GM12878 (cell line): ENCODE data around the gene FAM229A. TPM values are rescaled to one million over a fixed set of nuclear protein-coding genes. Genes with fewer than 3 reads are reported as not detected.

ENCODE experiments used
- BACH1 ChIP-seq: fragments of 450-650 bp; IDR thresholded peaks from 2 replicates; pipeline ENCODE4 v1.6.1; 2017; ENCODE audit warnings: mild to moderate bottlenecking, borderline replicate concordance
- BCL11A ChIP-seq: IDR thresholded peaks from 2 replicates; pipeline ENCODE4 v1.6.1; 2011; ENCODE audit warnings: low read depth, low read length
- DPF2 ChIP-seq: fragments of 450-650 bp; IDR thresholded peaks from 2 replicates; pipeline ENCODE4 v1.6.1; 2017; ENCODE audit warnings: mild to moderate bottlenecking
- GATAD2B ChIP-seq: fragments of 450-650 bp; conservative IDR thresholded peaks from 2 replicates; pipeline ENCODE4 v1.6.1; 2017; ENCODE audit warnings: low read depth, mild to moderate bottlenecking, moderate library complexity
- HSF1 ChIP-seq: fragments of 150-350 bp; IDR thresholded peaks from 2 replicates; pipeline ENCODE4 v1.6.1; 2014; ENCODE audit warnings: mild to moderate bottlenecking, low read depth, low read length
- IRF3 ChIP-seq: fragments of 450-650 bp; IDR thresholded peaks from 2 replicates; pipeline ENCODE4 v1.6.1; 2014; ENCODE audit warnings: mild to moderate bottlenecking
- JUNB ChIP-seq: IDR thresholded peaks from 2 replicates; pipeline ENCODE4 v1.6.1; 2016; ENCODE audit warnings: antibody characterized with exemption, mild to moderate bottlenecking
- LARP7 ChIP-seq: fragments of 450-650 bp; IDR thresholded peaks from 2 replicates; pipeline ENCODE4 v1.6.1; 2017; ENCODE audit warnings: mild to moderate bottlenecking
- NKRF ChIP-seq: fragments of 450-650 bp; conservative IDR thresholded peaks from 2 replicates; pipeline ENCODE4 v1.6.1; 2017; ENCODE audit warnings: mild to moderate bottlenecking, moderate library complexity
- POLR2A ChIP-seq: IDR thresholded peaks from 2 replicates; pipeline ENCODE4 v1.6.1; 2011; ENCODE audit warnings: low read depth, mild to moderate bottlenecking, low read length
- POU2F2 ChIP-seq: IDR thresholded peaks from 3 replicates; pipeline ENCODE4 v1.6.1; 2011; ENCODE audit warnings: low read depth, mild to moderate bottlenecking, low read length, borderline replicate concordance
- TCF12 ChIP-seq: IDR thresholded peaks from 2 replicates; pipeline ENCODE4 v1.6.1; 2011; ENCODE audit warnings: low read depth, mild to moderate bottlenecking, low read length
- TCF3 ChIP-seq: IDR thresholded peaks from 2 replicates; pipeline ENCODE4 v1.6.1; 2012; ENCODE audit warnings: low read depth, mild to moderate bottlenecking, low read length, borderline replicate concordance; ENCODE audit not compliant: insufficient read depth
- TCF7 ChIP-seq: IDR thresholded peaks from 2 replicates; pipeline ENCODE4 v1.6.1; 2014; ENCODE audit warnings: antibody characterized with exemption, borderline replicate concordance
- ZNF217 ChIP-seq: fragments of 450-650 bp; IDR thresholded peaks from 2 replicates; pipeline ENCODE4 v1.6.1; 2017; ENCODE audit warnings: antibody characterized with exemption, mild to moderate bottlenecking
- polyA plus RNA-seq, 11 experiments: library from polyadenylated mRNA; depleted of rRNA in 4 of 11; unstranded in 6 of 11; stranded (reverse) in 5 of 11; fragments of >200 nt; fragmentation: Nextera tagmentation in 4 of 11; fragmentation: Illumina TruSeq in 1 of 11; extraction: Ambion mirVana in 4 of 11; extraction: Trizol in 1 of 11; gene quantifications; 1 replicate in 1 of 11; 2 replicates in 10 of 11; pipeline versions ENCODE4 v1.2.1 to v1.2.3, GENCODE V29; 2011 to 2016; ENCODE audit warnings: inconsistent platforms in 2 of 11, missing spikeins in 2 of 11, low read depth in 1 of 11
- total RNA-seq, 4 experiments: library from RNA; depleted of rRNA in 3 of 4; stranded (reverse); fragments of >200 nt in 3 of 4; fragmentation: Illumina TruSeq in 1 of 4; extraction: Trizol in 1 of 4; gene quantifications; 2 replicates each; pipeline versions ENCODE4 v1.2.1 to v1.2.3, GENCODE V29; 2013 to 2021
- TF ChIP-seq, protein P1 (sequence below): fragments of 450-650 bp; IDR thresholded peaks from 2 replicates; pipeline ENCODE4 v1.6.1; 2017; ENCODE audit warnings: mild to moderate bottlenecking, moderate library complexity
- TF ChIP-seq, protein P2 (sequence below): IDR thresholded peaks from 2 replicates; pipeline ENCODE4 v1.6.1; 2012; ENCODE audit warnings: low read depth, low read length, improper control_type of control experiment
- TF ChIP-seq, protein P3 (sequence below): IDR thresholded peaks from 2 replicates; pipeline ENCODE4 v1.6.1; 2011; ENCODE audit warnings: borderline replicate concordance, low read depth, mild to moderate bottlenecking, moderate library complexity, mixed read lengths, low read length; ENCODE audit not compliant: insufficient read depth; ENCODE audit errors: extremely low read length

Gene FAM229A
- total and polyA plus RNA-seq, 10 of the 15 experiments (the other 5 are each of a cell fraction or from before 2014, with no cell fraction given), result 0.02 to 5.3 (median 1.4) TPM; not detected in 1

DNA sequence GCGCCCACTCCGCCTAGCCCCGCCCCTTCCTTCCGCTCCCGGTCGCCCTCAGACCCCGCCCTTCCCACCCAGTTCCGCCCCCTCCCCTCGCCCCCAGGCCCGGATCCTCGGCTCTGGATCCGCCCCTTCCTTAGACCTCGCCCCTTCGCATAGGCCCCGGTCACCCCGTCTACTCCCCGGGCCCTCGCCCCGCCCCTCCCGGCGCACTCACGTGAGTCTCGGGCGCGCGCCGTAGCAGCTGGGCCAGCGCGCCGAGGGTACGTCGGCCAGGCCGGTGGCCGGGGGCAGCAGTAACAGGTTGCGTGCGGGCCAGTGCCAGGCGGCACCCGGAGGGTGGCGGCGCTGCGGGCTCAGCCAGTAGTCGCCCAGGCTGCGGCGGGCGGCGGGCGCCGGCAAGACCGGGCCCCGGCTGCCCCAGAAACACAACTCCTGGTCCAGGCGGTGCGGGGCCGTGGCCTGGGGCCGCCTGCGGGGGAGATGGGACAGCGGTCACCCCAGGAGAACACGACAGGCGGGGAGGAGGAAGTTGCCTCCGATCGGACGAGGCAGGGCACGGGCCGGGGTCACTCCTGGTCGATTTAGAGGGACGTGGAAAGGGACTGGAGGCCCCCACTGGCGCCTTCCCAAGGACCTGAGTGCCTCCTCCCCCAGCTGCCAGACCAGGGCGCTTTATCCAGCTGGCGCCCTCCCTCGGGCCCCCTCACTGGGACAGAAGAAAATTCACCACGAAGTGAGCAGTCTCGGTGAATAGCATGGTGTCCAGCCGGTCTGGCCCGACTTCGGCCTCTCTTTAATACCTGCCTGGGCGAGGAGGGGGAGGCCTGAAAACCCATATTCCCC, 10.7 kb downstream of the FAM229A start (continued):
- TF ChIP-seq, protein P1, sequence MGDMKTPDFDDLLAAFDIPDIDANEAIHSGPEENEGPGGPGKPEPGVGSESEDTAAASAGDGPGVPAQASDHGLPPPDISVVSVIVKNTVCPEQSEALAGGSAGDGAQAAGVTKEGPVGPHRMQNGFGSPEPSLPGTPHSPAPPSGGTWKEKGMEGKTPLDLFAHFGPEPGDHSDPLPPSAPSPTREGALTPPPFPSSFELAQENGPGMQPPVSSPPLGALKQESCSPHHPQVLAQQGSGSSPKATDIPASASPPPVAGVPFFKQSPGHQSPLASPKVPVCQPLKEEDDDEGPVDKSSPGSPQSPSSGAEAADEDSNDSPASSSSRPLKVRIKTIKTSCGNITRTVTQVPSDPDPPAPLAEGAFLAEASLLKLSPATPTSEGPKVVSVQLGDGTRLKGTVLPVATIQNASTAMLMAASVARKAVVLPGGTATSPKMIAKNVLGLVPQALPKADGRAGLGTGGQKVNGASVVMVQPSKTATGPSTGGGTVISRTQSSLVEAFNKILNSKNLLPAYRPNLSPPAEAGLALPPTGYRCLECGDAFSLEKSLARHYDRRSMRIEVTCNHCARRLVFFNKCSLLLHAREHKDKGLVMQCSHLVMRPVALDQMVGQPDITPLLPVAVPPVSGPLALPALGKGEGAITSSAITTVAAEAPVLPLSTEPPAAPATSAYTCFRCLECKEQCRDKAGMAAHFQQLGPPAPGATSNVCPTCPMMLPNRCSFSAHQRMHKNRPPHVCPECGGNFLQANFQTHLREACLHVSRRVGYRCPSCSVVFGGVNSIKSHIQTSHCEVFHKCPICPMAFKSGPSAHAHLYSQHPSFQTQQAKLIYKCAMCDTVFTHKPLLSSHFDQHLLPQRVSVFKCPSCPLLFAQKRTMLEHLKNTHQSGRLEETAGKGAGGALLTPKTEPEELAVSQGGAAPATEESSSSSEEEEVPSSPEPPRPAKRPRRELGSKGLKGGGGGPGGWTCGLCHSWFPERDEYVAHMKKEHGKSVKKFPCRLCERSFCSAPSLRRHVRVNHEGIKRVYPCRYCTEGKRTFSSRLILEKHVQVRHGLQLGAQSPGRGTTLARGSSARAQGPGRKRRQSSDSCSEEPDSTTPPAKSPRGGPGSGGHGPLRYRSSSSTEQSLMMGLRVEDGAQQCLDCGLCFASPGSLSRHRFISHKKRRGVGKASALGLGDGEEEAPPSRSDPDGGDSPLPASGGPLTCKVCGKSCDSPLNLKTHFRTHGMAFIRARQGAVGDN, result peak; percentile 86
- TF ChIP-seq, protein P2, sequence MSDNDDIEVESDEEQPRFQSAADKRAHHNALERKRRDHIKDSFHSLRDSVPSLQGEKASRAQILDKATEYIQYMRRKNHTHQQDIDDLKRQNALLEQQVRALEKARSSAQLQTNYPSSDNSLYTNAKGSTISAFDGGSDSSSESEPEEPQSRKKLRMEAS, result peak; percentile 44; the same call in 1 of the 2 replicates
- TF ChIP-seq IRF3 (no peak), DPF2 (peak; percentile 83), LARP7 (peak; percentile 96), NKRF (peak; percentile 87), TCF3 (peak; percentile 79; the same call in 1 of the 2 replicates), TCF7 (no peak), ZNF217 (0 out of 2 replicates have a peak, but pooled peaks have one; percentile 35), HSF1 (no peak), JUNB (no peak), BACH1 (peak; percentile 84; the same call in 1 of the 2 replicates), POU2F2 (0 out of 3 replicates have a peak, but pooled peaks have one; percentile 16), BCL11A (no peak), TCF12 (peak; percentile 59; the same call in 1 of the 2 replicates), POLR2A (peak; percentile 86), GATAD2B (peak; percentile 94)
- TF ChIP-seq, protein P3, sequence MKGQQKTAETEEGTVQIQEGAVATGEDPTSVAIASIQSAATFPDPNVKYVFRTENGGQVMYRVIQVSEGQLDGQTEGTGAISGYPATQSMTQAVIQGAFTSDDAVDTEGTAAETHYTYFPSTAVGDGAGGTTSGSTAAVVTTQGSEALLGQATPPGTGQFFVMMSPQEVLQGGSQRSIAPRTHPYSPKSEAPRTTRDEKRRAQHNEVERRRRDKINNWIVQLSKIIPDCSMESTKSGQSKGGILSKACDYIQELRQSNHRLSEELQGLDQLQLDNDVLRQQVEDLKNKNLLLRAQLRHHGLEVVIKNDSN, result peak; percentile 66
